Spinal cord (tissue), 10 donors: ENCODE measurements around the gene ASMTL. TPM values are rescaled to one million over a fixed set of nuclear protein-coding genes. Genes with fewer than 3 reads are reported as not detected.

ENCODE experiments used
- DNase-seq, 6 donors: peaks; one replicate each; pipeline versions ENCODE4 v3.0.0 to v3.0.0-alpha.2; 2013 to 2015; ENCODE audit warnings: low spot score in 6 of 6, low read depth in 4 of 6
- H3K27ac ChIP-seq: one replicate; pipeline ENCODE4 v1.5.1; 2013; ENCODE audit warnings: low read depth, low read length, control low read depth
- H3K27me3 ChIP-seq: one replicate; pipeline ENCODE4 v1.6.1; 2013; ENCODE audit warnings: low read length; ENCODE audit not compliant: control insufficient read depth, insufficient read depth
- H3K36me3 ChIP-seq: one replicate; pipeline ENCODE4 v1.6.1; 2013; ENCODE audit warnings: low read length; ENCODE audit not compliant: control insufficient read depth, insufficient read depth
- H3K4me1 ChIP-seq: one replicate; pipeline ENCODE4 v1.6.1; 2013; ENCODE audit warnings: low read length; ENCODE audit not compliant: control insufficient read depth, insufficient read depth
- H3K4me3 ChIP-seq: one replicate; pipeline ENCODE4 v1.5.1; 2013; ENCODE audit warnings: low read depth, low read length, control low read depth
- H3K9me3 ChIP-seq: one replicate; pipeline ENCODE4 v1.6.1; 2013; ENCODE audit warnings: low read length; ENCODE audit not compliant: control insufficient read depth, insufficient read depth
- WGBS: methylation state at CpG from one replicate; pipeline ENCODE4 v1.1.5; 2013; ENCODE audit warnings: missing lambda C conversion rate; ENCODE audit not compliant: insufficient coverage; 5-methylcytosine and 5-hydroxymethylcytosine counted together
- long read RNA-seq, 4 donors: transcript quantifications; one replicate each; lab custom pipeline, GENCODE V29; 2026
- polyA plus RNA-seq, 2 donors: library from polyadenylated mRNA; unstranded; fragments of 120-200 nt; gene quantifications; one replicate each; pipeline ENCODE4 v1.2.1, GENCODE V29; 2013; ENCODE audit not compliant: insufficient read length in 2 of 2
- total RNA-seq, 2 donors: library from RNA; depleted of rRNA in 1 of 2; stranded (reverse); fragments of 120-200 nt in 1 of 2; fragments of >200 nt in 1 of 2; gene quantifications; one replicate each; pipeline versions ENCODE4 v1.2.3 to v1.2.4, GENCODE V29; 2013 to 2014
- donor health status: healthy.

The ASMTL gene
- total RNA-seq (10 to 100 TPM; 15.6 to 18.4 TPM), polyA plus RNA-seq (10 to 100 TPM; 48.0 to 62.6 TPM)
- long read RNA-seq, donor 1, transcript ASMTL-201 (13 exons, 2,027 nt): major isoform, 24 of 29 reads
- long read RNA-seq, donor 1, transcript ASMTL-205 (2 exons, 851 nt): minor isoform, 5 of 29 reads
- long read RNA-seq, donor 1, partial matches to known transcripts: 0 of 29 reads
- long read RNA-seq, donor 1, other reads (novel, unspliced or antisense): 0 of 29 reads
- long read RNA-seq, donor 2, transcript ASMTL-201 (13 exons, 2,027 nt): major isoform, 8 of 8 reads
- long read RNA-seq, donor 2, partial matches to known transcripts: 0 of 8 reads
- long read RNA-seq, donor 2, other reads (novel, unspliced or antisense): 0 of 8 reads
- long read RNA-seq, donor 3, partial matches to known transcripts: 0 of 8 reads
- long read RNA-seq, donor 3, other reads (novel, unspliced or antisense): 0 of 8 reads
- long read RNA-seq, donor 4, transcript ASMTL-201 (13 exons, 2,027 nt): major isoform, 12 of 13 reads
- long read RNA-seq, donor 4, partial matches to known transcripts: 0 of 13 reads
- long read RNA-seq, donor 4, other reads (novel, unspliced or antisense): 0 of 13 reads

GRCh38 chrX:1452516-1453394, at the start of gene ASMTL:
Gene ASMTL, minus strand, starts transcription at chrX:1452909. Its CDS starts 69 bp downstream, at chrX:1452840.
- peak; percentile 94 to 99 (median 98) for DNase-seq
- peaks cover 24% of the 10 kb centered on the region for H3K4me1 ChIP-seq
- no peaks in the 10 kb centered on the region for H3K36me3 ChIP-seq
- H3K4me3 ChIP-seq: peak within 1 kb of the TSS; percentile 81
- H3K27ac ChIP-seq: peak within 1 kb of the TSS; percentile 78
- no peaks in the 10 kb centered on the region for H3K9me3 ChIP-seq
- no peaks in the 10 kb centered on the region for H3K27me3 ChIP-seq
- 0% methylated on average over 69 of the region's 76 CpGs for WGBS

- Histone ChIP-seq H3K4me1 (no peaks in the 10 kb centered on the region), H3K9me3 (no peaks in the 10 kb centered on the region), H3K27ac (no peak overlapping the region), H3K36me3 (no peaks in the 10 kb centered on the region), H3K27me3 (no peaks in the 10 kb centered on the region), H3K4me3 (no peak overlapping the region)
- 66% methylated on average over 6 of the region's 12 CpGs for WGBS
- no peak for DNase-seq
Measured at GRCh38 chrX:1502241-1502640, 49.5 kb upstream of the ASMTL start.

GRCh38 chrX:1500701-1501624, 48.3 kb upstream of the ASMTL start:
- H3K27me3 ChIP-seq: no peaks in the 10 kb centered on the region
- no peak overlapping the region for H3K4me3 ChIP-seq
- no peaks in the 10 kb centered on the region for H3K9me3 ChIP-seq
- H3K27ac ChIP-seq: no peak overlapping the region
- DNase-seq: no peak
- H3K4me1 ChIP-seq: no peaks in the 10 kb centered on the region
- WGBS: 92% methylated on average over 16 of the region's 23 CpGs
- H3K36me3 ChIP-seq: no peaks in the 10 kb centered on the region

- Histone ChIP-seq H3K36me3 (no peaks in the 10 kb centered on the region), H3K27me3 (no peaks in the 10 kb centered on the region), H3K9me3 (peaks cover 4% of the 10 kb centered on the region), H3K27ac (no peak overlapping the region), H3K4me1 (peaks cover 5% of the 10 kb centered on the region), H3K4me3 (no peak overlapping the region)
- no peak for DNase-seq
- 85% methylated on average over 12 of the region's 12 CpGs for WGBS
Measured at GRCh38 chrX:1496076-1496475, 43.4 kb upstream of the ASMTL start.

- no peak for DNase-seq
- Histone ChIP-seq H3K27me3 (no peaks in the 10 kb centered on the region), H3K9me3 (peaks cover 4% of the 10 kb centered on the region), H3K4me1 (peaks cover 5% of the 10 kb centered on the region), H3K36me3 (no peaks in the 10 kb centered on the region), H3K27ac (no peak overlapping the region), H3K4me3 (no peak overlapping the region)
- WGBS: 32% methylated on average over 13 of the region's 15 CpGs
Measured at GRCh38 chrX:1493877-1494510, 41.3 kb upstream of the ASMTL start.

GRCh38 chrX:1493412-1493811, 40.7 kb upstream of the ASMTL start:
- no peak overlapping the region for H3K4me3 ChIP-seq
- H3K27ac ChIP-seq: no peak overlapping the region

GRCh38 chrX:1492421-1493012, 39.8 kb upstream of the ASMTL start:
- 94% methylated on average over 7 of the region's 9 CpGs for WGBS
- DNase-seq: no peak

More at GRCh38 chrX:1493412-1493811, 40.7 kb upstream of the ASMTL start:
- DNase-seq: no peak
- H3K4me1 ChIP-seq: peaks cover 5% of the 10 kb centered on the region
- H3K27me3 ChIP-seq: no peaks in the 10 kb centered on the region
- peaks cover 4% of the 10 kb centered on the region for H3K9me3 ChIP-seq
- H3K36me3 ChIP-seq: no peaks in the 10 kb centered on the region
- 26% methylated on average over 11 of the region's 16 CpGs for WGBS

GRCh38 chrX:1491851-1492349, 39.2 kb upstream of the ASMTL start:
- no peak for DNase-seq
- Histone ChIP-seq H3K27me3 (no peaks in the 10 kb centered on the region), H3K4me3 (no peak overlapping the region), H3K27ac (no peak overlapping the region), H3K4me1 (peaks cover 5% of the 10 kb centered on the region), H3K9me3 (peaks cover 4% of the 10 kb centered on the region), H3K36me3 (no peaks in the 10 kb centered on the region)
- WGBS: 87% methylated on average over 5 of the region's 6 CpGs

More at GRCh38 chrX:1492421-1493012, 39.8 kb upstream of the ASMTL start:
- no peak overlapping the region for H3K27ac ChIP-seq
- no peaks in the 10 kb centered on the region for H3K27me3 ChIP-seq
- no peaks in the 10 kb centered on the region for H3K36me3 ChIP-seq
- H3K9me3 ChIP-seq: peaks cover 4% of the 10 kb centered on the region
- H3K4me1 ChIP-seq: peaks cover 5% of the 10 kb centered on the region
- no peak overlapping the region for H3K4me3 ChIP-seq
